HEK293 (cell line): ENCODE measurements around the gene VANGL1.

Experiments used
- KLF9 ChIP-seq: fragments of 450-650 bp; formaldehyde crosslinking; IDR thresholded peaks from 2 replicates; pipeline ENCODE4 v1.5.1; 2016; ENCODE audit warnings: missing biosample characterization, missing genetic modification characterization, low read depth
- ZNF174 ChIP-seq: fragments of 450-650 bp; formaldehyde crosslinking; IDR thresholded peaks from 2 replicates; pipeline ENCODE4 v1.5.0; 2017; ENCODE audit warnings: missing biosample characterization, mild to moderate bottlenecking, missing genetic modification characterization
- ZNF324 ChIP-seq: fragments of 450-650 bp; formaldehyde crosslinking; IDR thresholded peaks from 2 replicates; pipeline ENCODE4 v1.5.1; 2016; ENCODE audit warnings: missing biosample characterization, missing genetic modification characterization
- TF ChIP-seq, protein P1 (sequence below): fragments of 450-650 bp; formaldehyde crosslinking; IDR thresholded peaks from 2 replicates; pipeline ENCODE4 v1.5.1; 2016; ENCODE audit warnings: missing biosample characterization, missing genetic modification characterization, low read depth
- TF ChIP-seq, protein P2 (sequence below): fragments of 450-650 bp; formaldehyde crosslinking; IDR thresholded peaks from 2 replicates; pipeline ENCODE4 v1.5.1; 2016; ENCODE audit warnings: missing biosample characterization, missing genetic modification characterization

DNA sequence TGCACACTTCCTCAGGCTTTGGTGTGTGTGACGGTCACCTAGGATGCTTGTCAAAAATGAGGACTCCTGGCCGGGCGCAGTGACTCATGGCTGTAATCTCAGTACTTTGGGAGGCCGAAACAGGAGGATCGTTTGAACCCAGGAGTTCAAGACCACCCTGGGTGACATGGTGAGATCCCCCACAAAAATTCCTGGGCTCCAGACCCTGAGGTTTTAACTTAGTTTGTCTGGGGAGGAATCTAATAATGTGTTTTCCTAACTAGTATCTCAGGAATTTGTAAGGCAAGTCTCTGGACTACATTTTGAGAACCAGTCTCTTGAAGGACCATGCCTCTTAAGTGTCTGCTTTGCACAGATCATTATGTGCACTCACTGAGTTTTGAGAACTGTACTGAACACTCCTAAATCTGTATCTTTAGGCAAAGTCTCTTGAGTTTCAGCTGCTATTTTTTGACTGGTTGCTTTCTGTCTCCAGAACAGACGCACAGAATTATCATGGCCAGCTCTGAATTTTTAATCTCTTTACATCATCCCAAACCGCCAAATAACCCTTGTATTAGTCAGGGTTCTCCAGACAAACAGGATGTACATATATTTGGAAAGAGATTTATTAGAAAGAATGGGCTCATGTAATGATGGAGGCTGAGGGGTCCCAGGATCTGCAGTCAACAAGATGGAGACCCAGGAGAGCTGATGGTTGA is 45.5 kb upstream of the VANGL1 start:
- TF ChIP-seq, protein P1, sequence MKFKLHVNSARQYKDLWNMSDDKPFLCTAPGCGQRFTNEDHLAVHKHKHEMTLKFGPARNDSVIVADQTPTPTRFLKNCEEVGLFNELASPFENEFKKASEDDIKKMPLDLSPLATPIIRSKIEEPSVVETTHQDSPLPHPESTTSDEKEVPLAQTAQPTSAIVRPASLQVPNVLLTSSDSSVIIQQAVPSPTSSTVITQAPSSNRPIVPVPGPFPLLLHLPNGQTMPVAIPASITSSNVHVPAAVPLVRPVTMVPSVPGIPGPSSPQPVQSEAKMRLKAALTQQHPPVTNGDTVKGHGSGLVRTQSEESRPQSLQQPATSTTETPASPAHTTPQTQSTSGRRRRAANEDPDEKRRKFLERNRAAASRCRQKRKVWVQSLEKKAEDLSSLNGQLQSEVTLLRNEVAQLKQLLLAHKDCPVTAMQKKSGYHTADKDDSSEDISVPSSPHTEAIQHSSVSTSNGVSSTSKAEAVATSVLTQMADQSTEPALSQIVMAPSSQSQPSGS (tag by site-specific recombination) = no peak
- TF ChIP-seq, protein P2, sequence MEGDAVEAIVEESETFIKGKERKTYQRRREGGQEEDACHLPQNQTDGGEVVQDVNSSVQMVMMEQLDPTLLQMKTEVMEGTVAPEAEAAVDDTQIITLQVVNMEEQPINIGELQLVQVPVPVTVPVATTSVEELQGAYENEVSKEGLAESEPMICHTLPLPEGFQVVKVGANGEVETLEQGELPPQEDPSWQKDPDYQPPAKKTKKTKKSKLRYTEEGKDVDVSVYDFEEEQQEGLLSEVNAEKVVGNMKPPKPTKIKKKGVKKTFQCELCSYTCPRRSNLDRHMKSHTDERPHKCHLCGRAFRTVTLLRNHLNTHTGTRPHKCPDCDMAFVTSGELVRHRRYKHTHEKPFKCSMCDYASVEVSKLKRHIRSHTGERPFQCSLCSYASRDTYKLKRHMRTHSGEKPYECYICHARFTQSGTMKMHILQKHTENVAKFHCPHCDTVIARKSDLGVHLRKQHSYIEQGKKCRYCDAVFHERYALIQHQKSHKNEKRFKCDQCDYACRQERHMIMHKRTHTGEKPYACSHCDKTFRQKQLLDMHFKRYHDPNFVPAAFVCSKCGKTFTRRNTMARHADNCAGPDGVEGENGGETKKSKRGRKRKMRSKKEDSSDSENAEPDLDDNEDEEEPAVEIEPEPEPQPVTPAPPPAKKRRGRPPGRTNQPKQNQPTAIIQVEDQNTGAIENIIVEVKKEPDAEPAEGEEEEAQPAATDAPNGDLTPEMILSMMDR (tag by site-specific recombination) = no peak
- no peak for TF ChIP-seq ZNF174
- no peak for TF ChIP-seq ZNF324 (tag by site-specific recombination)
- no peak for TF ChIP-seq KLF9 (tag by site-specific recombination)
